Measurements from ENCODE around the gene ERG.

DNA sequence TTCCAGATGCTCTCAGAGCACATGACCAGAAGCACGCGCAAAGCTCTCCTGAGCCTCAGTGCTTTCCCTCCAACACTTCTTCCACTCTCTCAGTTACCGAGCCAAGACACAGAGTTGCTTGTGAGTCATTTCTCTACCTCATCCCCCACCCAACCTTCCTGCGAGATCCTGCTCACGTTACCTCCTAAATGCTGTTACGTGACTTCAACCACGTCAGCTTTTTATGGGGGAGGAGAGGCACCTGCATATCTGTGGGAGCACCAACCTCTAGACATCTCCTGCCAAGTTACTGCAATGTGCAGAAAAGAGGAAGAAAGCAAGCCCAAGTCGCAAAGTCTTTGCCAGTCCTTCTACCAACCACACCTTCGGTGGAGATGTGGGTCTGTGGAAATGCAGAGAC lies 27.2 kb upstream of the ERG start:
- TF ChIP-seq GTF2F1 (IDR thresholded peaks at IDR 0.05; ENCODE audit: low read length), result no peak
- TF ChIP-seq, protein P1, sequence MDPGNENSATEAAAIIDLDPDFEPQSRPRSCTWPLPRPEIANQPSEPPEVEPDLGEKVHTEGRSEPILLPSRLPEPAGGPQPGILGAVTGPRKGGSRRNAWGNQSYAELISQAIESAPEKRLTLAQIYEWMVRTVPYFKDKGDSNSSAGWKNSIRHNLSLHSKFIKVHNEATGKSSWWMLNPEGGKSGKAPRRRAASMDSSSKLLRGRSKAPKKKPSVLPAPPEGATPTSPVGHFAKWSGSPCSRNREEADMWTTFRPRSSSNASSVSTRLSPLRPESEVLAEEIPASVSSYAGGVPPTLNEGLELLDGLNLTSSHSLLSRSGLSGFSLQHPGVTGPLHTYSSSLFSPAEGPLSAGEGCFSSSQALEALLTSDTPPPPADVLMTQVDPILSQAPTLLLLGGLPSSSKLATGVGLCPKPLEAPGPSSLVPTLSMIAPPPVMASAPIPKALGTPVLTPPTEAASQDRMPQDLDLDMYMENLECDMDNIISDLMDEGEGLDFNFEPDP (CRISPR knock-in tag; conservative IDR thresholded peaks at IDR 0.05), result no peak
- TF ChIP-seq, protein P2, sequence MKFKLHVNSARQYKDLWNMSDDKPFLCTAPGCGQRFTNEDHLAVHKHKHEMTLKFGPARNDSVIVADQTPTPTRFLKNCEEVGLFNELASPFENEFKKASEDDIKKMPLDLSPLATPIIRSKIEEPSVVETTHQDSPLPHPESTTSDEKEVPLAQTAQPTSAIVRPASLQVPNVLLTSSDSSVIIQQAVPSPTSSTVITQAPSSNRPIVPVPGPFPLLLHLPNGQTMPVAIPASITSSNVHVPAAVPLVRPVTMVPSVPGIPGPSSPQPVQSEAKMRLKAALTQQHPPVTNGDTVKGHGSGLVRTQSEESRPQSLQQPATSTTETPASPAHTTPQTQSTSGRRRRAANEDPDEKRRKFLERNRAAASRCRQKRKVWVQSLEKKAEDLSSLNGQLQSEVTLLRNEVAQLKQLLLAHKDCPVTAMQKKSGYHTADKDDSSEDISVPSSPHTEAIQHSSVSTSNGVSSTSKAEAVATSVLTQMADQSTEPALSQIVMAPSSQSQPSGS (CRISPR knock-in tag; IDR thresholded peaks at IDR 0.05), result no peak
- TF ChIP-seq, protein P3, sequence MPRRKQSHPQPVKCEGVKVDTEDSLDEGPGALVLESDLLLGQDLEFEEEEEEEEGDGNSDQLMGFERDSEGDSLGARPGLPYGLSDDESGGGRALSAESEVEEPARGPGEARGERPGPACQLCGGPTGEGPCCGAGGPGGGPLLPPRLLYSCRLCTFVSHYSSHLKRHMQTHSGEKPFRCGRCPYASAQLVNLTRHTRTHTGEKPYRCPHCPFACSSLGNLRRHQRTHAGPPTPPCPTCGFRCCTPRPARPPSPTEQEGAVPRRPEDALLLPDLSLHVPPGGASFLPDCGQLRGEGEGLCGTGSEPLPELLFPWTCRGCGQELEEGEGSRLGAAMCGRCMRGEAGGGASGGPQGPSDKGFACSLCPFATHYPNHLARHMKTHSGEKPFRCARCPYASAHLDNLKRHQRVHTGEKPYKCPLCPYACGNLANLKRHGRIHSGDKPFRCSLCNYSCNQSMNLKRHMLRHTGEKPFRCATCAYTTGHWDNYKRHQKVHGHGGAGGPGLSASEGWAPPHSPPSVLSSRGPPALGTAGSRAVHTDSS (CRISPR knock-in tag; conservative IDR thresholded peaks at IDR 0.05), result no peak
- TF ChIP-seq, protein P4, sequence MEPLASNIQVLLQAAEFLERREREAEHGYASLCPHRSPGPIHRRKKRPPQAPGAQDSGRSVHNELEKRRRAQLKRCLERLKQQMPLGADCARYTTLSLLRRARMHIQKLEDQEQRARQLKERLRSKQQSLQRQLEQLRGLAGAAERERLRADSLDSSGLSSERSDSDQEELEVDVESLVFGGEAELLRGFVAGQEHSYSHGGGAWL (CRISPR knock-in tag; IDR thresholded peaks at IDR 0.05), result no peak

Data from HepG2 (cell line).